OCI-LY1 (cell line): Measurements from ENCODE around the gene THAP6.

Source experiments
- H2AFZ ChIP-seq: fragments of 200-600 bp; sonication (generic), shearing (Covaris generic); 2 replicates; pipeline ENCODE4 v1.6.0; 2014; ENCODE audit warnings: antibody characterized with exemption, mild to moderate bottlenecking, low read length
- H3F3A ChIP-seq: fragments of 200-600 bp; sonication (generic), shearing (Covaris generic); 2 replicates; pipeline ENCODE4 v1.6.0; 2014; ENCODE audit warnings: mild to moderate bottlenecking, antibody characterized with exemption, low read length, moderate library complexity; ENCODE audit not compliant: insufficient read depth
- H3K27ac ChIP-seq: fragments of 200-600 bp; sonication (generic); 2 replicates; pipeline ENCODE4 v1.5.1; 2014; ENCODE audit warnings: low read length, mixed run types, mild to moderate bottlenecking, low read depth; ENCODE audit not compliant: poor library complexity, severe bottlenecking
- H3K27me3 ChIP-seq: fragments of 200-600 bp; sonication (generic); 2 replicates; pipeline ENCODE4 v1.6.0; 2014; ENCODE audit warnings: antibody characterized with exemption, mild to moderate bottlenecking, low read length, moderate library complexity; ENCODE audit not compliant: insufficient read depth
- H3K36me3 ChIP-seq: fragments of 200-600 bp; sonication (generic); 2 replicates; pipeline ENCODE4 v1.6.1; 2014; ENCODE audit warnings: mild to moderate bottlenecking, antibody characterized with exemption, low read length, moderate library complexity, mixed read lengths; ENCODE audit not compliant: insufficient read depth
- H3K4me1 ChIP-seq: fragments of 200-600 bp; sonication (generic); 2 replicates; pipeline ENCODE4 v1.5.1; 2014; ENCODE audit warnings: mild to moderate bottlenecking, low read length, moderate library complexity; ENCODE audit not compliant: insufficient read depth, severe bottlenecking
- H3K4me2 ChIP-seq: fragments of 200-600 bp; sonication (generic), shearing (Covaris generic); 2 replicates; pipeline ENCODE4 v1.6.1; 2014; ENCODE audit warnings: low read length
- H3K4me3 ChIP-seq: fragments of 200-600 bp; sonication (generic); 2 replicates; pipeline ENCODE4 v1.5.1; 2014; ENCODE audit warnings: low read length, low read depth, mild to moderate bottlenecking, mixed read lengths; ENCODE audit not compliant: poor library complexity, severe bottlenecking
- H3K79me2 ChIP-seq: fragments of 200-600 bp; shearing (Covaris generic); 2 replicates; pipeline ENCODE4 v1.6.1; 2016; ENCODE audit warnings: mixed run types, low read length, mixed read lengths; ENCODE audit not compliant: insufficient read depth
- H3K9ac ChIP-seq: fragments of 200-600 bp; sonication (generic), shearing (Covaris generic); 2 replicates; pipeline ENCODE4 v1.6.1; 2014; ENCODE audit warnings: mild to moderate bottlenecking, low read length, mixed read lengths
- H3K9me2 ChIP-seq: fragments of 200-600 bp; sonication (generic), shearing (Covaris generic); 2 replicates; pipeline ENCODE4 v1.6.1; 2014; ENCODE audit warnings: low read depth, mild to moderate bottlenecking, low read length, mixed read lengths
- H3K9me3 ChIP-seq: fragments of 200-600 bp; shearing (Covaris generic); 2 replicates; pipeline ENCODE4 v1.6.1; 2014; ENCODE audit warnings: low read length, mixed read lengths
- H4K20me1 ChIP-seq: fragments of 200-600 bp; sonication (generic), shearing (Covaris generic); 2 replicates; pipeline ENCODE4 v1.6.0; 2016; ENCODE audit warnings: mild to moderate bottlenecking, low read length; ENCODE audit not compliant: insufficient read depth
- EZH2 ChIP-seq: fragments of 200-600 bp; sonication (generic), shearing (Covaris generic); IDR thresholded peaks from 2 replicates; pipeline ENCODE4 v1.8.0; 2017; ENCODE audit warnings: borderline replicate concordance, mixed run types, mild to moderate bottlenecking, antibody characterized with exemption, low read length, moderate library complexity, mixed read lengths
- TF ChIP-seq, protein P1 (sequence below): fragments of 200-600 bp; sonication (generic), shearing (Covaris generic); IDR thresholded peaks from 2 replicates; pipeline ENCODE4 v1.5.1; 2017; ENCODE audit warnings: mild to moderate bottlenecking, antibody characterized with exemption, low read length, moderate library complexity, mixed read lengths

THAP6 gene

DNA sequence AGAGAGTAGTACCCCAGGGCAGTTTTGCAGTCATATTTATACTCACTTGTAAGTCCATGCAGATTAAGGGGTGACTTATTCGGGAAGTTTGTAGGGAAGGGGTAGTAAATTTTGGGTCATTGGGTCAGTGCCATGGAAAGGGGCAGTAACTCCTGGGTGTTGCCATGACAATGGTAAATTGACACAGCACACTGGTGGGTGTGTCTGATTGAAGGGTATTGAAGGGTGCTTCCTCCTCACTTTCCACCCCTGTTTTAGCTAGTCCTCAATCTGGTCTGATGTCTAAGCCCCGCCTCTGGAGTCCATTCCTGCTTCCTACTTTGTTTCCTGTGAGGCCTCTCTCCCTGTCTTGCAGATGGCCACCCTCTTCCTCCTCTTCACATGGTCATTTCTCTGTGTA lies 53.5 kb downstream of the THAP6 start:
- H3K4me2 ChIP-seq, result no peak overlapping the region
- no peaks in the 10 kb centered on the region for H4K20me1 ChIP-seq
- H3K9ac ChIP-seq, result no peak overlapping the region
- H3K27me3 ChIP-seq, result no peaks in the 10 kb centered on the region
- TF ChIP-seq, protein P1, sequence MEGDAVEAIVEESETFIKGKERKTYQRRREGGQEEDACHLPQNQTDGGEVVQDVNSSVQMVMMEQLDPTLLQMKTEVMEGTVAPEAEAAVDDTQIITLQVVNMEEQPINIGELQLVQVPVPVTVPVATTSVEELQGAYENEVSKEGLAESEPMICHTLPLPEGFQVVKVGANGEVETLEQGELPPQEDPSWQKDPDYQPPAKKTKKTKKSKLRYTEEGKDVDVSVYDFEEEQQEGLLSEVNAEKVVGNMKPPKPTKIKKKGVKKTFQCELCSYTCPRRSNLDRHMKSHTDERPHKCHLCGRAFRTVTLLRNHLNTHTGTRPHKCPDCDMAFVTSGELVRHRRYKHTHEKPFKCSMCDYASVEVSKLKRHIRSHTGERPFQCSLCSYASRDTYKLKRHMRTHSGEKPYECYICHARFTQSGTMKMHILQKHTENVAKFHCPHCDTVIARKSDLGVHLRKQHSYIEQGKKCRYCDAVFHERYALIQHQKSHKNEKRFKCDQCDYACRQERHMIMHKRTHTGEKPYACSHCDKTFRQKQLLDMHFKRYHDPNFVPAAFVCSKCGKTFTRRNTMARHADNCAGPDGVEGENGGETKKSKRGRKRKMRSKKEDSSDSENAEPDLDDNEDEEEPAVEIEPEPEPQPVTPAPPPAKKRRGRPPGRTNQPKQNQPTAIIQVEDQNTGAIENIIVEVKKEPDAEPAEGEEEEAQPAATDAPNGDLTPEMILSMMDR, result no peak
- TF ChIP-seq EZH2, result no peak
- no peaks in the 10 kb centered on the region for H3F3A ChIP-seq
- H3K79me2 ChIP-seq, result no peaks in the 10 kb centered on the region
- H3K4me1 ChIP-seq, result no peaks in the 10 kb centered on the region
- H3K36me3 ChIP-seq, result no peaks in the 10 kb centered on the region
- H3K9me2 ChIP-seq, result no peaks in the 10 kb centered on the region
- no peak overlapping the region for H3K27ac ChIP-seq
- H2AFZ ChIP-seq, result no peak overlapping the region
- no peaks in the 10 kb centered on the region for H3K9me3 ChIP-seq
- H3K4me3 ChIP-seq, result no peak overlapping the region
